Measurements from ENCODE around the gene ABL1.

DNA sequence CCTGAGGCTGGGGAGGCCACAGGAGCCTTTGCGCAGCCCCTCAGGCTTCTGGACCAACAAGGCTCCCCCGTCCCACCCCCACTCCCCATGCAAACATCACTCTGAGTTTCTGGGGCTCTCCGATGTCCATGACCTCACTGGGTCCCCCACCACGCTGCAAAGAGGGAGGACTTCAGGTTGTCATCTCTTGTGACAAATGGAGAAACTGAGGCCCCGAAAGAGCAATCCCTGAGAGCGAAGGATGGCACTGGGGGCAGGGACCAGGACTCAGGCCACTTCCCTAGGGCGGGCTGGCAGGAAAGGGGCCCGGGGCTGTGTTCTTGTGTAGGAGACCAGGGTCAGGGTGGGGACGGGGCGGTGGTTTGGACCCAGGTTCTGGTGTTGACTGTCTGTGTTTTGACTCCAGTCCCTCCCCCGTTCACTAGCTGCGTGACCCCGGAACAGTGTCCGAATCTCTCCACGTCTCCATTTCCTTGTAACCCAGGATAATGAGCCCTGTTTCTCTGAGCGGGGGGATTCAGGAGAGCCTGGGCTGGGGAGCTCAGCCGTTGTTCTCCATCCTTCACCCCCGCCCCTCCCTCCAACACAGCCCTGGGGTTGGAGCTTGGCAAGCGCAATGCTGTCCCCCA, 90.1 kb downstream of the ABL1 start:
- TF ChIP-seq CTCF (IDR thresholded peaks at IDR 0.05) (no peak), POLR2A (IDR thresholded peaks at IDR 0.05) (no peak), EP300 (IDR thresholded peaks at IDR 0.05) (no peak), POLR2AphosphoS5 (IDR thresholded peaks at IDR 0.05) (no peak)

Data from suprapubic skin (tissue), 4 donors.